HG03025 (cell line): ENCODE data around the gene SUCLG1.

Source experiments
- ATAC-seq: cut with Tn5 transposase; IDR thresholded peaks from one replicate; pipeline ENCODE4 v1.9.1; 2021; ENCODE audit warnings: mild to moderate bottlenecking, moderate library complexity; ENCODE audit not compliant: unreplicated experiment, low FRiP score

Gene SUCLG1

GRCh38 chr2:84467389-84467788 is 8.3 kb upstream of the SUCLG1 start:
- ATAC-seq: no peak

GRCh38 chr2:84461310-84461709 is 2.2 kb upstream of the SUCLG1 start:
- no peak for ATAC-seq

GRCh38 chr2:84460670-84461069 is 1.6 kb upstream of the SUCLG1 start:
- no peak for ATAC-seq

GRCh38 chr2:84459944-84460429 is 907 bp upstream of the SUCLG1 start:
- ATAC-seq: no peak

GRCh38 chr2:84458551-84459017 is 496 bp downstream of the SUCLG1 start:
- peak; percentile 42 for ATAC-seq

GRCh38 chr2:84457686-84458085 is 1.4 kb downstream of the SUCLG1 start:
- no peak for ATAC-seq

- no peak for ATAC-seq
Measured at GRCh38 chr2:84456156-84456555, 2.9 kb downstream of the SUCLG1 start.

- ATAC-seq: no peak
Measured at GRCh38 chr2:84454581-84454980, 4.5 kb downstream of the SUCLG1 start.

GRCh38 chr2:84452624-84453023 is 6.5 kb downstream of the SUCLG1 start:
- no peak for ATAC-seq

- ATAC-seq: no peak
Measured at GRCh38 chr2:84451579-84451978, 7.5 kb downstream of the SUCLG1 start.

- no peak for ATAC-seq
Measured at GRCh38 chr2:84450288-84451227, 8.5 kb downstream of the SUCLG1 start.

- ATAC-seq: no peak
Measured at GRCh38 chr2:84449711-84450110, 9.4 kb downstream of the SUCLG1 start.

GRCh38 chr2:84449055-84449454 is 10.0 kb downstream of the SUCLG1 start:
- ATAC-seq: no peak

- no peak for ATAC-seq
Measured at GRCh38 chr2:84443477-84443876, 15.6 kb downstream of the SUCLG1 start.

- no peak for ATAC-seq
Measured at GRCh38 chr2:84442888-84443287, 16.2 kb downstream of the SUCLG1 start.

GRCh38 chr2:84441505-84441904 is 17.6 kb downstream of the SUCLG1 start:
- no peak for ATAC-seq

- no peak for ATAC-seq
Measured at GRCh38 chr2:84441036-84441435, 18.0 kb downstream of the SUCLG1 start.

- ATAC-seq: no peak
Measured at GRCh38 chr2:84435345-84436025, 23.6 kb downstream of the SUCLG1 start.

- ATAC-seq: no peak
Measured at GRCh38 chr2:84429328-84429727, 29.8 kb downstream of the SUCLG1 start.

- peak; percentile 72 for ATAC-seq
Measured at GRCh38 chr2:84427235-84428138, 31.6 kb downstream of the SUCLG1 start.
